Measurements from ENCODE around the gene CAMK2N2.

GRCh38 chr3:184240384-184241140 is 20.8 kb downstream of the CAMK2N2 start:
- TF ChIP-seq EZH2 (IDR thresholded peaks at IDR 0.05; ENCODE audit: borderline replicate concordance, low read length): no peak
- no peak for TF ChIP-seq CTCF (IDR thresholded peaks at IDR 0.05; ENCODE audit: low read length)

All from OCI-LY1 (cell line).